GM19025 (cell line): ENCODE results near the gene RNF141.

ENCODE experiments used
- ATAC-seq: cut with Tn5 transposase; IDR thresholded peaks from one replicate; pipeline ENCODE4 v1.9.1; 2021; ENCODE audit warnings: mild to moderate bottlenecking, low read depth, moderate library complexity; ENCODE audit not compliant: unreplicated experiment

Gene RNF141

DNA sequence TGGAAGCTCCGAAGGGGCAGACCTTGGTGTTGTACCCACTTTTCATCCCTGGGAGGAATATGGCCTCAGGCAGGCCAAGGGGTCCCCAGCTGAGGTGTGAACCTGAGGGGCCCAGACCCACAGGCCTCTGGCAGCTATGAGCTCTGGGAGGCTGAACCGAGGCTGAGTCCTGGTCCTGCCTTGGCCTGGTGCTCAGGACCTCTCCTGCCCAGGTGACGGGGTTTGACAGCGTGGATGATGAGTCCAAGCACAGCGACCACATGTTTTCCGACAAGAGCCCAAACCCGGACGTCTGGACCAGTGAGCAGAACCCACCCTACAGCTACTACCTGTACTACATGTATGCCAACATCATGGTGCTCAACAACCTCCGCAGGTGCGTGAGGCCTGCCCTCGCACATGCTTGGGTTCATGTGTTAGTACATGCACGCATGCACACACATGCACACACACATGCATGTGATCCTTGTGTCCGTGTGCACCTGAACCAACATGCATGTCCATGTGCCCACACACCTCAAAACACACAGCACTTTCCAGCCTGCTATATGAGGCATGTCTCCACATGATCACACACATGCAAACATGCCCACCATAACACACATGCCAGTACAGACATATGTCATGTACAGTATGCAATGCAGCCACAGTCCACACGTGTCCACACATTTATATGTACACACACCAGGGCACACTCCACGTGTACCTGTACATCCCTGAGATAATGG is 40.9 kb downstream of the RNF141 start:
- ATAC-seq, result no peak

DNA sequence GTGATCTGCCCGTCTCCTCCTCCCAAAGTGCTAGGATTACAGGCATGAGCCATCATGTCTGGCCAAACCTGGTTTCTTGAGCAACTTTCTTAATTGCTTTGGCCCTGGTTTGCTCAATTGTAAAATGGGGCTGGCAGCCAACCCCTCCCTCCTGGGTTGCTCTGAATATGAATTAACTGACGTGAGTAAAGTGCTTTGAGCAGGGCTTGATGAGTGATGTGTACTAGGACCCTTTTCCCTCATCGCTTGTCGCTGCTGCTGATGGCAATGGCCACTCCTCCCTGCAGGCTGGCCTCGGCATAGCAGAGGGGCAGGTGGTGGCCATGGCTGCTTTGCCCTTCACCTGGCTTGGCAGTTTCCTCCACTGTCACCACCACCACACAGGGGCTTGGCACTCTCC is 41.5 kb downstream of the RNF141 start:
- ATAC-seq, result no peak

DNA sequence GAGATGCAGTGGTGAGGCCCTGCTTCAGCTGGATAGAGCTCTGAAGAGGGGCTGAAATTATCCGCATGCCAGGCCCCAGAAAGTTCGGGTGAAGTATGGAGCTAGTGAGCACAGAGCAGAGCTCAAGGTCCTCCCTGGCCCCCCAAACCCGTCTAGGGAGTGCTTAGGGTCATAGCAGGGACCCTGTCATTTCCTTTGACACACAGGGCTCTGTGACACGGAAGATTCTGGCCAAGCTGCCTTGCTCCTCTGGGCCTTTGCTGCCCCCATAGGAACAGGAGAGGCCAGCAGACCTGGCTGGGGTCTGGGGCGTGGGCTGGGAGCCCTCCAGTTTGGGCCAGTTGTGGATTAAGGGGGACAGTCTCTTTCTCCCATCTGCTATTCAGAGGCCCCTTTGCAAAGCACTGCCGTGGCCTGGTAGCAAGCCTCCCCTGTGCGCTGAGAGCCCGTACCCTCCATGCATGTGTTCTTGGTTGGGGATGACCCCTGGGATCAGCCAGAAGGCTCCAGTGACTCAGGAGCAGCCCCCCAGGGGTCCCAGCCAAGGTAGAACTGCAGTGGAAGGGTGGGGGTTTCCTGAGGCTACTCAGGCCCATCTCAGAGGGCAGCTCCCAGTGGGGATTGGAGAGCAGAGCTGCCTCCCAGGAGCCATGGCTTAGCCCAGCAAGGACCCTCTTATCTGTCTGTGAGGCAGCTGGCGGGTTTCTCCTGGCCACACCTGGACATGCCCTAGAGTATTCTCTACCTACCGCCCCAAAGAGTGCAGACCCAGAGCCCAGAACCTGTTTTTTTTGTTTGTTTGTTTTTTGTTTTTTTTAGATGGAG is 42.3 kb downstream of the RNF141 start:
- no peak for ATAC-seq

DNA sequence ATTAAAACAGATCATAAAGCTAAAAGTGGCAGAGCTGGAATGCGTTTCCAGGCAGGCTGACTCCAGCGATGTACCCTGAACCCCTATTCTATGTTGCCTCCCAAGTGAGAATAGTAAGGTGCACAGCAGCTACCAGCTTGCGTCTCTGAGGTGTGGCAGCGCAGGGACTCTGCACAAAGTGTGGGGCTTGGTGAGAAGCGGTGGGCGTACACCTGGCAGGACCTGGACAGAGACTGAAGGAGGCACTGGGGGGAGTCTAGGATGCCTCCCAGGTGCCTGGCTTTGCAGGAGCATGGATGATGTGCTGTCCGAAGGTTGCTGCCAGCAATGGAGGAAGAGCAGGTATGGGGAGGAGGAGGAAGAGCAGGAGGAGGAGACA is 43.0 kb downstream of the RNF141 start:
- ATAC-seq, result no peak

DNA sequence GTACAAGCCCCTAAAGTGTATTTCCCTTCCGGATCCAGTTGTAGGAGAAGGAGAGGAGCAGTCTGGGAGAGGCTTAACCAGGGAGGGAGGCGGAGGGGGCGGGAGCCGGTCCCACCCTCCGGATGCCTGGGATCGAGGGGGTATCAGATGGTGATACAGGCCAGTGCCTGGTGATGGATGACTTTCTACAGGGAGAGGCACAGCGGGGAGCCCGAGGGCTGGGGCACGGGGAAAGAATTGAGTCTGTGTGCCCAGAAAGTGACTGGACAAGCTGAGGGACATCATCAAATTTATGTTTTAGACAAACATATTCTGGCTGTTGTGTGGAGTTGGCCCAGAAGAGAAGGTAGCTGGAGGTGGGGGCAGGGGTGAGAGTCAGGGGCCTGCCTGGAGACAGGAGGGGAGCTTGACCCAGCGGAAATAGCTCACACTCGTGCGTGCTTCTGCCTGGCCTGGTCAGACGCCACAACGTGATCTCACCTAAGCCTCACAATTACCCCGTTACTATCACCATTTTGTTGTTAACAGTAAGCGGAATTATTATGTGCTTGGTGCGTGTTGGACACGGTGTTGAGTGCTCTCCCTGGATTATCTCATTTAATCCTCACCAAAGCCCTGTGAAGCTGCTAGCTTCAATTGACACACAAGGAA is 43.5 kb downstream of the RNF141 start:
- no peak for ATAC-seq

DNA sequence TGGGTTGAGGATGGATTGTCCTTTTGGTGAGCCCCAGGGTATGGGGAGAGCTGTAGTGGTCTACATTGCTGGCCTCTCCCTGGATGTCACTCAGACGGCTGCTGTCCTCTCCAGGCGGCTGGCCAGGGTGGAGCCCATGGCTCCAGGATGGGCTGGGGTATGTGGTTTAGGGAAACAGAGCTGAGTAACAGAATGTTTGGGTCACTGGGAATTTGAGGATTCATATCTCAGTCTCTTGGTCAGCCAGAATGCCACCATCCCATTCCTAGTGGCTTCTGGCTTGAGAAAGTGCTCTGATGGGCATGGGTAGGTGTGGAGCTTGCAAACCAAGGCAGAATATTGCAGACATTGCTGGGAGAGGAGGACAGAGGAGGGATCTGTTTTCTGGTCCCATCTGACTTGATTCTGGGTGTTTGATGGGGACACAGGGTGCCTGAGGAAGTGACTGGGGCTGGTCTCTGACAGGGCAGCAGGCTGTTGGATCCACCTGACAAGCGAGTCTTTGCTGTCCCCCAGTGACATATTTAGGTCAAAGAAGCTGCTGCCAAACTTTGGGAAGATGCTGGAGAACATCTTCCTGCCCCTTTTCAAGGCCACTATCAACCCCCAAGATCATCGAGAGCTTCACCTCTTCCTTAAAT is 44.6 kb downstream of the RNF141 start:
- ATAC-seq, result no peak

DNA sequence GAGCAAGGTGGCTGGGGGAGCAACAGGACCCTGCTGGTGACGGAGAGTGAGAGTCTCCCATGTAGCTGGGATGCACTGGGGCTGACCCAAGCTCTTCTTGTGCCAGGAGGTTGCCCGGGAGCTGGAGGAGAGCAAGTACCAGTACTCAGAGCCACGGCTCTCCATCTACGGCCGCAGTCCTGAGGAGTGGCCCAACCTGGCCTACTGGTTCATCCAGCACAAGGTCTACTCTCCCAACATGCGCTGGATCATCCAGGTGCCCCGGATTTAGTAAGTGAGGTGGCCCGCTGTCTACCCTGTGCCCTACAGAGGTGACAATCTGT is 45.6 kb downstream of the RNF141 start:
- no peak for ATAC-seq

DNA sequence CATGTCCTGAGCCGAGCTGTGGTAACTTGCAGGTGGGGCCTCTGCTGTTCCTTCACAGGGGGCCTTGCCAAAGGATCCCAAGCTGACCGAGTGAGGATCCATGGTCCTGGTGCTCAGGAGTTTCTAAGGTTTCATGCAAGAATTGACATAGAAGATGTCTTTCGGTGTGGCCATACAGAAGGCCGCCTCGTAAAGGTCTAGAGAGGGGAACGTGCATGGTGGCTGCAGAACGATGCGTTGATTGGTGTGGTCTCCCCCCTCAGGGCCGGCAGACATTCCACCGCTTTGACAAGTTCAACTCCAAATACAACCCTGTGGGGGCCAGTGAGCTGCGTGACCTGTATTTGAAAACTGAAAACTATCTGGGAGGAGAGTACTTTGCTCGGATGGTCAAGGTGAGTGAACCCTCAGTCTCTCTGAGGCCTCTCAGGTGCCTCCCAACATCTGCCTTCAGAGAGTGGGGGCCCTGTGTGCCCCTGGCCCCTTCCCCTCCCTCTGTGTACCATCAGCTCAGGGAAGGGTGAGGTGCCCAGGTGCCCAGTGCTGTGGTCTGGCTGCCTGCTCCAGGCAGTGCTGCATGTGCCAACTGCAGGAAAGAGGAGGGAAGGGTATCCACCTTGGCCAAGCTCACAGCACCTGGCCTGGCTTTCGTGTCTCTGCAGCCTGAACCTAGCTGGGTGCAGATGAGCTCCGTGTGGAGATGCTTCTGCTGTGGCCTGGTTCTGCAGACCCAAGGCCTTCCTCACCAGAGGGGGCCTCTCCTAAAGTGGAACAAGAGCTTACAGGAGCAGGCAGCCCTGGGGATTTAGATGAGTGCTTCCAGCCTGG is 46.1 kb downstream of the RNF141 start:
- ATAC-seq, result no peak

DNA sequence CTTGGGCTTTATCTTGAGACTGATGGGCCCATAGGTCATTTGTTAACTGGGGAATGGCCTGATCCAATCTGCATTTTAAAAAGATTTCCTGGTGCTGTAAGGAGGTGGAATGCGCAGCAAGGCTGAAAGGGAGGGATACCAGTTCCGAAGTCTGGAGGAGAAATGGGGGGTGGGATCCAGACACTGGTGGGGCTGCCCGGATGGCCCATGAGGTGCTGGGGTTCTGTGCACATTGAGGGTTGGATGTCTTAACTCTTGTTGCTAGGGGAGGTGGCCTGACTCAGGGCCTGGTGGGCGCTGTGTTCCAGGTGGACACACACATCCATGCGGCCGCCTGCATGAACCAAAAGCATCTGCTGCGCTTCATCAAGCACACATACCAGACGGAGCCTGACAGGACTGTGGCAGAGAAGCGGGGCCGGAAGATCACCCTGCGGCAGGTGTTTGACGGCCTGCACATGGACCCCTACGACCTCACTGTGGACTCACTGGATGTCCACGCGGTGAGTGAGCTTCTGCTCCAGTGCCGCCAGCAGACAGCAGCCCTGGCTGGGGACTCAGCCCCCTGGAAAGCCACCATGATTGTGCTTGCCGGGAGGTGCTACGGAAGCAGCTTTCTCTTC is 47.8 kb downstream of the RNF141 start:
- ATAC-seq, result no peak

DNA sequence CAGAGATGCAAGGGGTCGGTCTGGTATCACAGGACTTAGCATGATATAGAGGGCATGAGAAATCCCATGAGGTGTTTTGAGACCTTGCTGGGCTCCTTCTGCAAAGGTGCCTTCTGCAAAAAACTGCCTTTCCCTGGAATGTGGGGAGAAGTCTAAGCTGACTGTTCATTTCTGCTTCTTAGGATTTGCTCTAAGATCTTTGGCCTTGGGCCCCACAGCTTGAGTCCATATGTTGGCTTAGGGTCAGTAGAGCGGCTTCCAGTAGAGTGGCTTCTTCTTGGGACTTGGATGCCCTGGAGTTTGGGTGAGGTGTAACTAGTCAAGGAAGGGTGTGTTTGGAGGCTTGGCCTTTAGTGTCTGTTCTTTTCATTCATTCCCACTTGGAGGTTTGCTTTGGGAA is 48.9 kb downstream of the RNF141 start:
- ATAC-seq, result no peak

DNA sequence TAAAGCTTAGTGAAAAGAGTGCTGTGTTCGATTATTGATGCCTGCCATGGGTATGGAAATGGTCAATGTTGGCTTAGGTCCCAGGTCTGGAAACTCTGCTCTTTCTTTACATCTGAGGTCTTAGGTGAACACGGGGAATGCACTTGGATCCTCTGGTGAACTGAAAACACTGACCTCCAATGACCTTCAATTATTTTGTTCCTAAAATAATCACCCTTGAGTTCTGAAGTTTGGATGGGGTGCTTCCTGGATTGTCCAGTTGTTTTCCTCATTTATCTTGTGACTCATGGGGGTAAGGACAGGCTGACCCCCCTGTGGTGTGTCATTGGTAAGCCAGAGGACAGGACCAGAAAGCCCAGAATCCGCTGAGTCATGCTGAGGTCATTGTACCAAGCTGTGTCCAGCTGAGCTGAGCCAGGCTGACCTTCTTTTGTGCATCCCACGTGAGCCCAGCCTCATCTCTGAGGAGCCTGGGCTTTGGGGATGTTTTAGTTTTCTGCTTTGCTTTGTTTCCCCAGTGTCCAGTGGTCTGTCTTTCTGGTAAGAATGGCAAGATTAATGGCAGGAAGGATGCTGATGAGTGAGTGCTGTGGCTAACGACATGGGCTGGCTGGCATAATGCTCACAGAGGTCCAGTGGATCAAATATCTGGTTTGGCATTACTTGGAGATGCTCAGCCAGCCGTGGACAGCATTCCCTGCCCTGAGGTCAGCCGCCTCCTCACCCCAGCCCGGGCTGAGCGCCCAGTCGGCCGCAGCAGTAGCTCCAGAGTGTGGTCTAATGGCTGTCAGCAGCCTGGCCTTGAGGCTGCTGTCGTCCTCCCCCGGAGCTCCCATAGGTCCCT is 50.4 kb downstream of the RNF141 start:
- ATAC-seq, result no peak

DNA sequence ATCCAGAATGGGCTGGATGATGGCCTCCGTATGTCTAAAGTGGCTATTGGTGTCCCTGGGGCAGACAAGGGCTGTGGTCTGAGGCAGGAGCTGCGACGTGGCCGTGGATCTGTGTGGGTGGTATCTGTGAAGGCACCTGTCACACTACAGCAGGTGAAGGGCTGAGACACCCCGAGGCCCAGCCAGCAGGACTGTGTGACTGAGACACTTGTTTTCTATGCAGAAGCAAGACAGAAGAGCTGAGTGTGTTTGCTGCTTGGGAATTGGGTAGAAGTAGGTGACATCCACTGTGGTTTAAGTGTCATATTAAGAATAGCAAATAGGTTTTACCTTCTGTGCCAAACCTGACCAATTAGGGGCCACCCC is 51.0 kb downstream of the RNF141 start:
- no peak for ATAC-seq

DNA sequence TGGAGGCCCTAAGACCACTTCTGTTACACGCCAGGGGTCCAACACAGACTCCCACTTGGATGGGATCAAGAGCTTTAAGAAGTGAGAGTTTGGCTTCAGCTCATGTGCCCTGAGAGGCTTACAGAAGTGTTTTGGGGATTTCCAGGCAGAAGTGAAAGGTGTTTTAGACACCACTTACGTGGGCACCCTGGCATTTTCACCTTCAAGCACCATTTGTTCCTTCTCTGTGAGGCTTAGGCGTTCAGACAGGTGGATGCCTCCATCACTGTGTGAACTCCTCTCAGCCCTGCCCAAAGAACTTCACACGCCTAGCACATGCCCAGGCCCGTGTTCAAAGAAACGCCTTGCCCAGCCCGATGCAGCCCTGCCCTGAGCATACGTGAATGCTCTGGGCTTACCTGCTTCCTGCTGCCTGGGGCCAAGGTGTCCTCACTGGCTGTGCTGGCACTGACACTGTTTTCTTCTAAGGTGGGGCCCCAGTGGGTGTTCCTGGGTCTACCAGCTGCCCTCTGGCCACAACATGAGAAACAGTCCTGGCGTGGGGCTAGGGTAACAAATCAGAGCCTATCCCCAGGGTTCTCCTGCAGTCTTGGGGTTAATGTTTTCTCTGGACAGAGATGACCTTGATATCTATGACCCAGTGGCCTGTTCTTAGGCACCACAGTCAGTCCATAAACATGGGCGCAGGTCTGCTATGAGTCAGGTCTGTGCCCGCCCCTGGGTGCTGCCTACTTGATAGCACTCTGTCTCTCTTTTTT is 51.9 kb downstream of the RNF141 start:
- ATAC-seq, result peak; percentile 66

DNA sequence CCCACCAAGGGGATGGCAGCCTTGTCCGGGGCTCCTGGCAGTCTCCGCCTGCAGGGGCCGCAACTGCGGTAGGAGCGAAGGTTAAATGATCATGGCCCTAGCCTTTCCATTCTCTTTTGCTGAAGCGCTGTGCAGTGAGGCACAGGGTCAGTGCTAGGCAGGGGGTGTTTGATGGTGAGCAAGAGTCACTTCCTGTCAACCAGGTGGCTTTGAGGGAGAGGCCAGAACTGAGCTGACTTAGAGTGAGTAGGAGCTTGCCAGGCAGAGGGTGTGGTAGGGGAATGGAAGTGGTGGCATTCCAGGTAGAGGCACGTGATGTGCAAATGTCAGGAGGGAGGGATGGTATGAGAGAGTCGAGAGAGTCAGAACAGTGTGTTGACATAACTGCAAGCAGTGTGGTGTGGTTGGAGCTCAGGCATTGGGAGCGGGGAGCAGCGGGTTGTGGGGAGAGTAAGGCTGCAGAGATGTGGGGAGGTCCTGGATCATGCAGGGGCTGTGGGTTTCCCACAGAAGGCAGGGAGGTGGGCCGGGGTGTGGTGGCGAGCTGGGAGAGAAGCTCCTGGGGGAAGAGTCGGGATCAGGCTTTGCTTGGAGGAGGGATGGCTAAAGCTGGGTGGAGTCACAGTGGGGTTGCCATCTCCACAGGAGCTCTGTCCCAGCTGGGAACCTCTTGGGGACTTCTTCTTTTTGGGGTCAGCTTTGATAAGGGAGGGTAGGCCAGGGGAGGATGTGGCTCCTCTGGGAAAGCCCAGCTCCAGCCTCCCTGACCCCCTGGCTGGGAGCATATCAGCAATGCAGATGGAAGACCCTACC is 52.7 kb downstream of the RNF141 start:
- ATAC-seq, result peak; percentile 7

DNA sequence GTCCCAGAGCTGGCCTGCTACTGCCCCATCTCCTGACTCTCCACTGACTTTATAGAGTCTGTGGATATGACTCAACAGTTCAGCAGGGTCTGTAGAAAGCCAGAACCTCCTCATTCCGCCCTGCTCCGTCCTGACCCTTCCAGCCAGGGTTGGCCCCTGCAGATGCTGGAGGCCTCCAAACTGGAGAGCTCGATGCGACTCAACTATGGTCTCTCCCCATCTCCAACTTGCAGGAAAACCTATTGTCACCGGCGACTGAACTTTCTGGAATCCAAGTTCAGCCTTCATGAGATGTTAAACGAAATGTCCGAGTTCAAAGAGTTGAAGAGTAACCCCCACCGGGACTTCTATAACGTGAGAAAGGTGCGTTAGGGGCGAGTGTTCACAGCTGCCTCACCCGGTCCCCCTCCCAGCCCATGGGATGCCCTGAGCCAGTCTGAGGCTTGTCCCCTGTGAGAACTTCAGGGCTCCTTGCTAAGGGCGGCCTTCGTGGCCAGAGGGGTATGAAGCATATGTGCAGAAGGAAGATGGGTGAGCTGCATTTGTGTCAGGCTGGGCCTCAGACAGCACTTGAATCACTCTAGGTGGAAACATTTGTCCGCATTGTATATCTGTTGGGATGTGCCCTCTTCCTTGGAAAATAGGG is 53.9 kb downstream of the RNF141 start:
- ATAC-seq, result no peak

DNA sequence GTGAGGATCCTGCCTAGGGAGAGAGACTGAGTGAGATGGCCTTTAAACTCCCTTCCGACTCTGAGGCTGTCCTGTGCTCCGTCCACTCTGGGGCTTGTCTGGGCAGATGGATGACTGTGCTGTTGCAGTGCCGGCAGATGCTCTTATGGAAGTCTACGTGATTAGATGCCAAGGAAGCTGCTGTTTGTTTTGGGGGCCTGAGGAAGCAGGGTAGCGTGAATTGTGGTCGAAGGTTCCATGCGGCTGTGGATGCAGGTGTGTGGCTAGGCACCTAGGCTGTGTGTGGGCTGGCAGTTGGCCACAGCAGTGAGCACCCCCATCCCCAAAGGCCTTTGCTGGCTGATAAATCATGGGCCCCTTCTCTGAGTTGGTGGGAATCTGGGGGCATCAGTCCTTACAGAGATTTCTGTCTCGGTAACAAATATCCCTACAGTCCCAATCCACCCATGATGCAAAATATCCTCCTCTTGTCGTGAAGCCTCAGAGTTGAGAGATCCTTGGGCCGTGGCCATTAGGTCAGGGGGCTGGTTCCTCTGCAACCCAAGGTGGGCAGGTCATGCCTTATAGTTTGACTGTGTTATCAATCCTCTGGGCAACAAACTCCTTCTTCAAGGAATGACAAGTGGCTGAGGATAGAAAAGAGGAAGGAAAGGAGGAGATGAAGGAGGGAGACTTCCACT is 54.7 kb downstream of the RNF141 start:
- ATAC-seq, result no peak

DNA sequence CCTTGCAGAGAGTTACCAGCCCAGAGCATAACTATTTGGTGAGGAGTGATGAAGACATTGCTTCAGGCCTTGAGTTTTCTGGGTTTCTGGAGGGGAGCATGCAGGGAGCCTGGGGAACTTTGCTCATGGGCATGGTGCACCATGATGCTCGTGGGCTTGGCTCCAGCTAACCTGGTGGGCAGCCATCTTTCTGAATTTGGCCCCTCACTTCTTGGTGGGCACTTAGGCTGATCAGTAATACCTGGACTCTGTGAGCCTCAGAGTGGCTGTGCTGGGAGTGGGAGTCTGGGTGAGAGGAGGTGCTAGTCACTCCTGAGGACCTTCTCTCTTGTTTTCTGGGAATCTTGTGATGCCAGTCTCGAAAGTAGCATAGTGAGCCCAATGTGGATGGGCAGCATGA is 55.3 kb downstream of the RNF141 start:
- ATAC-seq, result no peak
